ENCODE results near the gene EAF1.
"Not testable (repeated sequence)": the region's sequence is repeated elsewhere in the genome, so short reads cannot be mapped to it uniquely, and the experiment has no call there.

The EAF1 gene

DNA sequence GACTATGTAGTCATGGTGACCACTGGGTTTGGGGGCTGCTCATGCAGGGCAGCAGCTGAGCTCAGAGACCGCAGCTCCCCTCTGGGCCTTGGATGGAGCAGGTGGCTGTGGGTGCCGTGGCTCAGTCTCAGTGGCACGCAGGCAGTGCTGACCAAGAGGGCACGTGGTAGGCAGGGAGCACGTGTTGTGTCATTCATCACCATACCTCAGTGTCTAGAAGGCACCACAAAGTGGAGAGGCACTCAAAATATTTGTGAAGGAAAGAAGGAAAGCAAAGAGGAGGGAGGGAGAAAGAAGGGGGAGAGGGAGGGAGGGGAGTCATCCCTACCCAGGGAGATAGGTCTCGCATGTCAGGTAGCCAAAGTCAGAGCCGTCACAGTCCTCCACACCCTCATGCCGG, 26.1 kb downstream of the EAF1 start:
- DNase-seq = no peak

DNA sequence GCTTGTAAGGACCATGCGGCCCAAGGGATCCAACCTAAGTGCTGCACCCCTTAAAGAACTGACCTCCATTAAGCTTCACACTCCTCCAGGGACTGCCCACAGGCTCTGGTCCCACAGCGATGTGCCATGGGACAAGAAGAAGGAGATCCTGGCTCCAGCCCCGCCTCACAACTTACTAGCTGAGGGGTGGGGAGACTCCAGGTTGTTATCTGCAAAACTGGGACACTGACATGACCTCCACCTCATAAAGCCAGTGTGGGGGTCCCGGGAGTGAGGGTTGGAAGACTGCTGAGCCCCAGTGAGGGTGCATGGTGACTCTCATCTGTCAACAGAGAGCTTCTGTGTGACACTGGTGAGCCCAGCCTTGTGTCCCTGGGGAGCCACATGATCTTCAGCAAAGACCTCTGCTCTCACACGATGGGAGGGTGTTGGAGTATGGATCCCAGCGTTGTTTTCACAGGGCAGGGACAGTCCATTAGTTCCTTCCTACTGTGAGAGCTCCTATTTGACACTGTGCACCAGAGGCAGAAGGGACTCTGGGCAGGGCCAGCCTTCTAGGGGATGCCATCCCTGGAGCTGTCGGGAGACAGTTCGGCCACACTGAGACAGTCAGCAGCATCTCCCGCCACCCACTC, 26.7 kb downstream of the EAF1 start:
- no peak for DNase-seq

DNA sequence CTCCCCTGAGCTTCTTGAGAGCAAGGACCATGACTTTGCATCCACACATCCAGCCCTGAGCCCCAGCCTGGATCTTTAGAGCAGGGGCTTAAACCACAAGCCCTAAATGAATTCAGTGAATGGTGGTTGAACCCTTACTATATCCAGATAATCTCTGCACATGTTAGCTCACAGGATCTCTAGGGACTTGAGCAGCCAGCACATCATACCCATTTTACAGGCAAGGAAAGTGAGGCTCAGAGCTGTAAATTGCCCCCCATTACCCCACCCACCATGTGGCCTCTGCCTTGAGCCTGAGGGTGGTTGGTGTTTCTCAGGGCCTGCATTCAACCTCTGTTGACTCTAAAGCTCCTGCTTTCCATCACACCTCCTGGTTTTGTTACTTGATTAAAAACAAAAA, 27.6 kb downstream of the EAF1 start:
- DNase-seq = no peak

DNA sequence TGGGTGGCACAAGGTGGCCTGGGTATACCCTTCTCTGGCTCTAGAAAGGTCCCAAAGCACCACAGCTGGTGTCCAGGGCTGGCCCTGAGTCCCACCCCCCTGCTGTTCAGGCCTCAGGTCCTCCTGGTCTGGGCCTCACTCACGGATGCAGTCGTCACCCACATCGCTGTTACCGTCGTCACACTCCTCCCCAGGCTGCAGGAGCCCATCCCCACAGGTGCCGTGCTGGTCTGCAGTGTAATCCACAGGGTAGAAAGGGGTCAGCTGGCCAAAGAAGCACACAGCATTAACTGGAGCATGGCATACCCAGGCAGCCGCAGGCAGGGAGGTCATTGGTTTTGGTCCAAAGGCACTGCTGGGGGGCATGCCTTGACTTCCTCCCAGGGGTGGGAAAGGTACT, 28.4 kb downstream of the EAF1 start:
- no peak for DNase-seq

DNA sequence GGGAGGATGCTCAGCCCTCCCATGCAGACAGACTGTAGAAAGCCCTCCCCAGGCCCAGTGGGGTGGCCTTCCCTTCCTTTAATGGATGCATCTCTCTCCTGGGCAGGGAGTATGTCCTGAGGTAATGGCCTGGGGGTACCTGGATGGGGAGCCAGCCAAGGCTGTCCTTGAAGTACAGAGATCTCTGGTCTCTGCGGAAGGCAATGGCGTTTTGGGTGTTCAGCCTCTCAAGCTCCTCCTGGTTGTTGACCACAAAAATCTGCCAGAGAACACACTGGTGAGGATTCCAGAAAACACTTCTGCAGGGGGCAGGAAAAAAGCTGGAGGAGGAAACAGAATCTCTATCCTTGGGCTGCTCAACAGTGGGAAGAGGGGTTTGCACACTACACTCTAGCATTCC, 28.9 kb downstream of the EAF1 start:
- DNase-seq = no peak

DNA sequence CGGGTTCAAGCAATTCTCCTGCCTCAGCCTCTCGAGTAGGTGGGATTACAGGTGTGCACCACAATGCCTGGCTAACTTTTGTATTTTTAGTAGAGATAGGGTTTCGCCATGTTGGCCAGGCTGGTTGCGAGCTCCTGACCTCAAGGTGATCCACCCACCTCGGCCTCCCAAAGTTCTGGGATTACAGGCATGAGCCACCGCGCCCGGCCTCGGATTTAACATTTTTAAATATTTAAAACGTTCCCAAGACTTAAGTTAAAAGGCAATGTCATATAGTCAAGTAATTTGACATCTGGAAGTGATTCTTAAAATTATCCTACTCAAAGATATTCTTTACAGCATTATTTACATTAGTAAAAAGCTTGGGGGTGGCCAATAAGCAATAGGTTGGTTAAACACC, 29.5 kb downstream of the EAF1 start:
- not testable (repeated sequence) for DNase-seq

DNA sequence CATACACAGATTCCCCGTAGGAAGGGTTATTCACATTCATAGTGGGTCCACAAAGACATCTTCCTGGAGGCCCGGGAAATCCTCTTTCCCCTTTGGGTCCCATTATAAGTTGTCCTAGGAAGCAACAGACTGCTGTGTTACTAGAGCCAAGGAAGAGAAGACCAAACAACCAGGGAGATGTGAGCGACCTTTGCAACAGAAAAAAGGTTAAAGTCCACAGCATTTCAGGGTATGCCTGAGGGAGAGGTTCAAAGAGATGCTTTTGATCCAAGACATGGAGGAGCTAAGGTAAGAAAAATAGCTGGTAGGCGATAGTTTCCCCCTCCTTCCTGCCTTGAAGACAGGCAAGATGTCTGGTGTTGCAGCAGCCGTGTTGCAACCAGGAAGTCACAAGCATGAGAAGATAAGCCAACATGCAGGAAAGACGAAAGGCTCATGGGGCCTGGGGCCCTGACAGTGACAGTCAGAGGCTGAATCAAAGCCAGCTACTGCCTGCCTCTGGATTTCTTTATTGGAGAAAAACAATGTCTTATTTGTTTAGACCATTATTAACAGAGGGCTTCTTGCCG, 30.9 kb downstream of the EAF1 start:
- no peak for DNase-seq

DNA sequence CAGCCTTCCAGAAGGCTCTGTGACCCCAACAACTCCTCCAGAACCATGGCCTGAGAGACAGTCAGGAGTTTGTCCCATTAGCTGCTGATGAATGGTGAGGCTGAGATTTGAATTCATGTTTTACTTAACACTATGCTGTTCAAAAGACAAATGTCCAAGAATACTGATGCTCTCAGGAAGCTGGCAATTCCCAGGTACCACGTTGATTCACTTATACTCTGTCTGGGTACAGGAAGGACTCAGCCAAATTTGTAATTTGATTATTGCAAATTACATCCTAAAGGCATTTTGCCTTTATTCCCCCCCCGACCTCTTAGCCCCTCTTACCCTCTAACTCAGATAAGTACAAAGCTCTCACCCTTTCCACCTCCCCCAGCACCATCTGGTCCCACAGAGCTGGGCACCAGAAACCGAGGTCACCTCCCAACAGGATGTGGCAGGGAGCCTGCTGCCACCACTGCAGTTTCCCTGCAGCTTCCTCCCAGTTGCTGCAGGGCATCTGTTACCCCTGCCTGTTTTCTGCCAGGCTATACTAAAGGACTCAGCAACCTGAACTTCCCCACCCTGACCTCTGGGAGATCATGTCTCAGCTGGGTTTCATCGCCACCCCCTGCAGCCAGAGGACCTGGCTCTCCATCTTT, 33.6 kb downstream of the EAF1 start:
- DNase-seq = no peak

DNA sequence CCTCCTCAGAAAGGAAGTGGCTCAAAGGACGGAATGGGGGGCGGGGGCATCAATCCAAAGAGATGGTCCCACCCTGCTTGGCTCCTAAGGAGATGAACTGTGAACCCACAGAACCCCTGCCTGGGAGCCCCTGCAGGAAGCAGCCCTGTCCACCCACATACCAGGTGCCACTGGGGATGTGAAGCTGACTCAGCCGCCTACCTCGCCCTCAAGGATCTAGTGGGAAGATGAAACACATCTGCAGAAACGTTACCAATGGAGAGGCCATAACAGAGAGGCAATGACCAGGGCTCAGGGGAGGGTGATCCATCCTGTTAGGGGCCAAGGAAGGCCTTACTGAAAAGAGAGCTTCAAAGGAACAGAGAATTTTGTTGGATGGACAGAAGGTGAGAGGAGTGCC, 35.1 kb downstream of the EAF1 start:
- no peak for DNase-seq

DNA sequence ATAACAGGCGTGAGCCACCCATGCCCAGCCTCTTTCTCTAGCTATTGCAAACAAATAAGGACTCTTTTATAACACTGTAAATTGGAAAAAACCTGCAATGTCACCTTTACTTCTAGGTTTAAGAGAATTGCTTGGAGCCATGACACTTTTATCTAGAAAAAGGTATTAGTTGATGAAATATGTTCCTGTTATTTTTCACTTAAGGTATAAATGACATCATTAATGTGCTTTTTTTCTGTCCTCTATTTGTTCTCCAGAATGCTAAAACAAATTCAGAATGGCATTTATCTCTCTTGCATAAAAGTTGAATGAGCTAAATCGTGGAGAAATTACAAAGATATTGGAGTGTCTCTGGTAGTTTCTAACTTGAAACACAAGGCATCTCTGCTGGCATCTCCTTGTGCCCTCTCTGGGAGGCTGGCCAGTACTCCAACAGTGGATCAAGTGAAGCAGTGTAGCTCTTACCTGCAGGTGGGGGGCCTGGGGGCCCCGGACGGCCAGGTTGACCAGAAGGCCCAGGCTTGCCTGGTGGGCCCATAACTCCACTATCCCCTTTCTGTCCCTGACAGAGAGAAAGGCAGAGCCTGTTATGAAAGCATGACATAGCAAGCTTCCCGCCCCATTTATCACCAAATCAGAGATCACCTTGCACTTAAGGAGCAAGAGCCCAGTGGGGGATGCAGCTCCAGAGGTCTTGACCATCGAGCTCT, 38.6 kb downstream of the EAF1 start:
- no peak for DNase-seq

DNA sequence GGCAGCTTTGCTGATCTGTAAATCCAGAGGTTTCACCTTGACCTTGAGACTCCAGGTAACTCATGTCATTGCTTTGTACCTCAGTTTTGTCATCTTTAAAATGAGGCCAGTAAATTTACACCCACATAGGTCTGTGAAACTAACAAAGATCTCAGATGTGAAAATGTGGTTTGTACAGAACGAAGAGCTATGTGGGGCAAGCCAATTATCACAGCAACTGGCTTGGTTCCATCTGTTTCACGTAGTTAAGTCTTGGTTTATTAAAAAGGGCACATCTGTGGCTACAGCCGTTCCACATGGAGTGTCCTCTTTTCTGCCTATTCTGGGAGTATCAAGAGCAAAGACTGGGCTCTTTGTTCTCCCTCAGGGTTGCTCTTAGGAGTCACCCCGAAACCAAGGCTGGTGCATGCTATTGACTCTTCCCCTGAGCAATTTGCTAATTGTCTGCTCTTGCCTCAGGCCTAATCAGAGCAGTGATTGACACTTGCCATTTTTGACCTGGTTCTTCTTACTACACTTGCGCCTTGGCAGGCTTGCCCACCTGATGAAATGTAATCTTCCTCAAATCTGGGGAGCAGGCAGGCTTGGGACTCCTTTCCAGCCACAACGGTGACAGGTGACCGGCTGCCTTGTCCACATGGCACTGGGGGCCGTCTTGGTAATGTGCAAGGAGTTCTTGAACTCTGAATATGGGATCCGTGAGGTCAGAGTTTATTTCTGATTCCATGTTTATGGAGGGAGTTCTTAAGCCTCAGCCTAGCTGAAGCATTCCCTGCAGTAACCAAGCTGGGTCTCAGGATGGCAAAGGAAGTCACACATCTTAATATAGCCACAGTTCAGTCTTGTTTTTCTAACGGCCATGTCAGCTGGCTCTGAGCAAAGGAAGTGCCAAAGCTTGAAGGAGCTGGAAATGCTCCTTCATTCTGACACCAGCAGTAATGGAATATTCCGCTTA, 40.1 kb downstream of the EAF1 start:
- DNase-seq = no peak

DNA sequence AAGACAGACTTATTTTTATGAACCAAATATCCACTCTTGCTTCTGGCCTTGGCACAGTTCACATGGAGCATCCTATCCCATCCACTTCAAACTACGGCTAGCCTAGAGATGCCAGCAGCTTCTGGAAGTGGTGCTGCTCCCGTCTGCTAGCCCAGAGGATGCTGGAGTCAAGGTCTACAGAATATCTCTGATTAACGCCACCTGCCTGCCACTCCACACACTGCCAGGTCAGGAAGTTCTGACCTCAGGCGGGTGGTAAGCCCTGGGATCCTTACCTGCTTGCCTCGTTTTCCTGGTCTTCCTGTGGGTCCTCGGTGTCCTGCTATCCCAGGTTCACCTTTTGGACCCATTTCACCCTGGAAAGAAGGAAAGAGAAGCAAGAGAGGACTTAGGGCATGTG, 42.9 kb downstream of the EAF1 start:
- DNase-seq = no peak

DNA sequence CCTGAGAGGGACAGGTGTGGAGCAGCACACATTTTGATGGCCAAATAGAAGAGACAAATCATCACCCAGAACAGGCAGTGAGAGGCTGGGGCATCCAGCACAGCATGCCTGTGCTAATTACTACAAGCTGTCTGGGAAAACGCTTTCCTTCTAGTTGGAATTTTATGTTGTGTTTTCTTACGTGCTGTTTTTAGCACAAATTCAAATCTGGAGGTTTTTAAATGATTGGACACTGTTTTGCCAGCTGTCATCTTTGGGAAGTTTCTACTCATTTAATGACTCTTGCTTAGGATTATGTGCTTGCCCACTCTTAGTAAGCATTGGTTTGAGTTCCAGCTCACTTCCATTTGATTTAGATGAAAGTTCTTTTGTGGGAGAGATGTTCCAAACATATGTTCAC, 43.5 kb downstream of the EAF1 start:
- no peak for DNase-seq

DNA sequence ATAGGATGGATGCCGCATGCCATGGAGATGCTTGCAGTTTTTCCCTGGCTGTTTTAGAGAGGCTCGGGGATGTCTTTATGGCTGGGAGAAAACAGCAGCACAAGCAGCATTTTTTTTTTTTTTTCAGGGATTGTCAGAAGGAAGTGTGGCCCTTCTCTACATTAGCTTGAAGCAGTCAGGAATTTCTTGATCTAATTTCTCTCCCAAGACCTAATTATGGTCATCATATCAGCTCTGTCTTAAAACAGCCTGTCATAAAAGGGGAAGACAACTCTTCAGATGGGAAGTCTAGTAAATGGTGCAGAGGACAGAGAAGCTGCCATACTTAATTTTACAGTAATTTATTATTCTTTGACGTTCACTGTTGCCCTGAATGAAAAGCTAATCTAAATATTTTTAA, 44.5 kb downstream of the EAF1 start:
- no peak for DNase-seq

DNA sequence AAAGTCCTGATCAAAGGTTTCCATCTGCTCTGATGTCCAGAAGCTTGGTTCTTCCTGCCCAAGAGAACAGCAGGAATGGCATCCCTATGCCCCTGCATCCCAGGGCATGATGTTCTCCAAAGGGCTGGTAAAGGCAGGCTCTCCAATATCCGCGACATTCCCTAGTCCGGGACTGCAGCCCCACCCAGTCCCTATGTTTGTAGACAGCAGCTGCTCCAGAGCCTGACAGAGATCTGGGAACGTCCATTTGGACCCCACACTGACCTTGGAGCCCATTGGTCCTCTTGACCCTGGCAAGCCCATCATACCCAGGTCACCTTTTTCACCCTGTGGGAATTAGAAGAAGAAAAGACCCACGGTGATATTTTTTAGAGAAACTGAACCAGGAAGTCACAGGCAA, 47.8 kb downstream of the EAF1 start:
- no peak for DNase-seq

DNA sequence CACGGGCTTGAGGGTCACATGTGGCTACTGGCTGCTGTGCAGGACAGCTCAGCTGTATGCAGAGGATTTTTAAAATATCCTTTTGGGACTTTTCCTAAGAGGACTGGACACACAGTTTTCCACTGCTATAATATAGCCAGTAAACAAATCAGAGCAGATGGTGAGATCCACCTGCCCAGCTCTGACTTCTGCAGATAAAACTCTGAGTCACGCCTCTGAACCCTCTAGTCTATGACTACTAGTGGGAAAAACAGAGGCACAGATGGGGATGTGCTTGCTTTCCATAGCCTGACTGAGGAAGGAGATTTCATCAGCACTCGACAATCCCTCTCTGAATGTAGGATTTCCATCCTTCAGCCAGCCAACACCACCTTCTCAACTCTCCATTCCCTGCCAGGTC, 49.0 kb downstream of the EAF1 start:
- DNase-seq = no peak

DNA sequence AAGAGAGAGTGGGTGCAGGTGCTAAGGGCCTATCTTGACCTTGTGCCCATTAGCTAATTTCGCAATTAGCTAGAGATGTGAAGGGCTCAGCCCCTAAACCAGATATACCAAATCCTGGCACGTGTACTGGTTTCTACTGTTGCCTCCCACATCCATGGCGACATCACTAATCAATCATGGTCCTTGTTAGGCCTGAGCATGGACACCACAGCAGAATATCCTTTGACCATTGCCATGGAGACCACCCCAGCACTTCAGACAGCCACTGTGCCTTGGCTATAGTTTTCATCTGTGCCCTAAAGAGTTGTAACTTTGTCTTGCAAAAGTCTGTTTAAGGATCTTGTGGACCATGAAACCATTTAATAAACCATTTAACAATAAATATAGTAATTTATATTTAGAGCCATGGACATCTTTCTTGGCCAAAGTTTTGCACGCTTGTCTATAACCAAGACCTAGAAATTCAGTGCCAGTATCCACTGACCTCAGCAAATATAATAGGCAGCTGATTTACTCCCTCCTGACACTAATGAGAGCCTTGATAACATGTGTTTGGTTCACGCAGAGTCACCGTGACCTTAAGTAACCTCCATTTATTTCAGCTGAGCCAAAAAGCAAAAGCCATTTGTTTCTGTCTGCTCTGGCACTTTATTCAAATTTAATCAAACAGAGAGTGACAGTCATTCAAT, 50.7 kb downstream of the EAF1 start:
- no peak for DNase-seq

DNA sequence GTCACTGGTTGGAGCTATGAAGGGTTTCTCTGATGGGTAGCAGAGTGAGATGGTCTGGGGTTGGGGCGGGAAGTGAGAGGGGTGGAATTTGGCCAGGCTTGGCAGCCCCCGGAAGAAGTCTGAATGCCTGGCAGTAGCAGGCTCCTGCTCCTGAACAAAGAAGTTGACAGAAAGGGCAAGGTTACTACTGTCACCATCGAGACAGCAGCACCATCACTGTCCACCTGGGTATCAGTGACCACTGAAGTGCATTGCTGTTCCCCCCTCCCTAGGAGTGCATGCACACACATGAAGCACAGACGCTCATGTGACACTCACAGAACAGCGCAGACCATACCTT, 51.2 kb downstream of the EAF1 start:
- DNase-seq = no peak

DNA sequence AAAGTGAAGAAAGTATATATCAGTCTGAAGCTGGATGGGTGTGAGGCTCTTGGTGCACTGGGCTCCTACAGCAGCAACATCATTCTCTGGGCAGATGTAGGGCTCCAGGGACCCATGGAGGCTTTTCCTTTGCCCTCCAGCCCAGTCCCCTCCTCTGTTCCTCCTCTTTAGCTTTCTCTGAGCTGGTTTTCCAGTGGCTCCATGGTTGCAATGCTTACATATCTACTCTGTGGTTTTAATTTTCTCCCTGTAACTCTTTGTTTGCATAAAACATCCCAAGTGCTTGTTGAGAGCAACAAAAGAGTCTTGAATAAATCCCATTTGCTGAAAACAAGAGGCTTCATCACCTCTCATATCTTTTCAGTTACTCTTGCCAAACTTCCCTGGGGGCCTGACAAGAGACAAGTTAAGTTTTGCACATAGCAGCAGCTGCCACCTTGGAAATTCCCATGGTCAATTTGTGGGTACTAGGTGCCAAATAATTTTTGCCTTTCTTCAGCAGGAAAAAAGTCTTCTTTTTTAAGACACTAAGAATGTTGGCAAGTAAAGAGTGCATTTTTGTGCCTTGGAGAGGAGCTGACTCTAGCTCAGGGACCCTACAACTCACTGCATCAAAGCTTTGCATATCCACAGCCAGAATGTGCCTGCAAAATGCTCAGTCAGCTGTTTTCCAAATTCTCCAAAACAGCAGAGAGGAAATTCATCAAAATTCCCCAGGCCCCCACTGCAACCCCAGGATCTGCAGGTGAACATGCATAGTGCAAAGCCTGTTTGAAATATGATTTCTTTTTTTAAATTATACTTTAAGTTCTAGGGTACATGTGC, 52.2 kb downstream of the EAF1 start:
- no peak for DNase-seq

DNA sequence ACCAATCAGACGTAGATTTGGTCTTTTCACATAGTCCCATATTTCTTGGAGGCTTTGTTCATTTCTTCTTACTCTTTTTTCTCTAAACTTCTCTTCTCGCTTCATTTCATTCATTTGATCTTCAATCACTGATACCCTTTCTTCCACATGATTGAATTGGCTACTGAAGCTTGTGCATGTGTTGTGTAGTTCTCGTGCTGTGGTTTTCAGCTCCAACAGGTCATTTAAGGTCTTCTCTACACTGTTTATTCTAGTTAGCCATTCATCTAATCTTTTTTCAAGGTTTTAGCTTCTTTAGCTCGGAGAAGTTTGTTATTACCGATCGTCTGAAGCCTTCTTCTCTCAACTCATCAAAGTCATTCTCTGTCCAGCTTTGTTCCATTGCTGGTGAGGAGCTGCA, 57.2 kb downstream of the EAF1 start:
- not testable (repeated sequence) for DNase-seq

DNA sequence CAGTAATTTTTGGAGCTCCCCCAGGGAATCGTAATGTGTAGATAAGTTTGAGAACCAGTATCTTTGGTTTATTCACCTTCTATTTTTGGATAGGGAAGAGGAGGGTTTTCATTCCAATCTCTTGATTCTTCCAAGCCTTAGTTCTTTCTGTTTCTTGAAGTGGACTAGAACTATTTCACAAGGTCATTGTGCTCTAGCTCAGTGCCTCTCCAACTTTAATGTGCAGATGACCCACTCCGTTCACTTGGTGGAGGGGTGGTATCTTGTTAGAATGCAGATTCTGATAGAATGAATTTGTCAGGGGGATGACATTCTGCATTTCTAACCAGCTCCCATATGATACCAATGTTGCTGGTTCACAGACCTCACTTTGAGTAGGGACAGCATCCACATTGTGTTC, 58.6 kb downstream of the EAF1 start:
- no peak for DNase-seq

DNA sequence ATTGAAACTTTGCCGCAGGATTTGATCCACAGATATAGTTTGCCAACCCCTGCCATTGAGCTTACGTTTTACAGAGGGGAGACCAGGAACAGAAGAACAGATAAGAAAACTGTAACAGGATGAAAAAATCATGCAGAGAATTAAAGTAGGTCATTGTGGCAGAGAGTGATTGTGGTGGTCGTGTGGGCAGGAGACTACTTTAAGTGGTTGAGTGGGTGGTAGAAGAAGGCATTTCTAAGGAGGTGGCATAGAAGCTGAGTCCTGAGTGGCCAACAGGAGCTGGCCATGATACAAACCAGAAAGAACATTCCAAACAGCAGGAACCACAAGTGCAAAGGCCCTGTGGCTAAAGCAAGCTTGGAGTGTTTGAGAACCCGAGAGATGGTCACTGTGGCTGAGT, 59.6 kb downstream of the EAF1 start:
- DNase-seq = no peak

Measured in activated CD4-positive, alpha-beta T cell treated with anti-CD3 and anti-CD28 coated beads, Interleukin-2, amount 50 U/mL, for 1 hour (primary cell).